Measurements from ENCODE around the gene TMEM154.

GRCh38 chr4:152578670-152579069 is 101.1 kb downstream of the TMEM154 start:
- no peak for TF ChIP-seq CTCF (conservative IDR thresholded peaks at IDR 0.05; ENCODE audit: low read length)
- no peak for TF ChIP-seq EZH2phosphoT487 (IDR thresholded peaks at IDR 0.05; ENCODE audit: borderline replicate concordance)
